HepG2 (cell line): ENCODE results near the gene THEM5. TPM values are rescaled to one million over a fixed set of nuclear protein-coding genes. Genes with fewer than 3 reads are reported as not detected.

Experiments
- ATAC-seq: fragments of 200-7000 bp; cut with Tn5 transposase; 3 replicates; pipeline ENCODE4 v1.9.1; 2020; ENCODE audit warnings: mild to moderate bottlenecking, moderate library complexity
- BruUV-seq: library from RNA; stranded (reverse); fragments of 400-500 nt; replicated peaks from 2 replicates; lab custom pipeline; 2021; lab: Mats Ljungman, UMichigan
- CTCF ChIA-PET: fragments of 300-600 bp; formaldehyde crosslinking; extraction: SDS; loops from one replicate; lab custom pipeline; 2021; ENCODE audit warnings: low total read pairs, inconsistent platforms, low intra/inter-chr PET ratio; lab: Yijun Ruan, JAX
- POLR2A ChIA-PET: fragments of 350-600 bp; sonication (Branson Sonifier 250); formaldehyde crosslinking; loops from one replicate; lab custom pipeline; 2020; ENCODE audit warnings: antibody characterized with exemption, inconsistent platforms; lab: Yijun Ruan, JAX
- DNase-seq: peaks from one replicate; pipeline ENCODE4 v3.0.0-alpha.2; 2015; ENCODE audit warnings: low spot score
- FAIRE-seq: peaks from 3 replicates; lab custom pipeline; 2011; peaks lifted over from hg19 to GRCh38; lab: Jason Lieb, UNC
- H2AFZ ChIP-seq: one replicate; pipeline ENCODE4 v1.6.1; 2011; ENCODE audit warnings: low read length, inconsistent platforms
- H3K27ac ChIP-seq: fragments of 300-600 bp; 3 replicates; pipeline ENCODE4 v1.8.0; 2011; ENCODE audit warnings: mixed run types, mild to moderate bottlenecking, mixed read lengths, low read length, inconsistent platforms; ENCODE audit not compliant: insufficient read depth; ENCODE audit errors: extremely low read length
- H3K27me3 ChIP-seq, 2 experiments: fragments of 200-600 bp in 1 of 2; 2 replicates in 1 of 2; 3 replicates in 1 of 2; pipeline versions ENCODE4 v1.6.0 to v1.8.0; 2011; ENCODE audit warnings: low read length in 2 of 2, mild to moderate bottlenecking in 2 of 2, moderate library complexity in 2 of 2, inconsistent platforms in 1 of 2; ENCODE audit not compliant: insufficient read depth in 2 of 2, control insufficient read depth in 1 of 2
- H3K36me3 ChIP-seq, 2 experiments: fragments of 200-600 bp in 1 of 2; replicated peaks in 1 of 2; 2 replicates in 1 of 2; 3 replicates in 1 of 2; pipeline versions ENCODE4 v1.5.1 to v1.8.0; 2011; ENCODE audit warnings: low read length in 2 of 2, inconsistent platforms in 1 of 2; ENCODE audit not compliant: insufficient read depth in 2 of 2, control insufficient read depth in 1 of 2
- H3K4me1 ChIP-seq: 2 replicates; pipeline ENCODE4 v1.5.1; 2012; ENCODE audit warnings: low read length, inconsistent platforms; ENCODE audit not compliant: insufficient read depth
- H3K4me2 ChIP-seq: 2 replicates; pipeline ENCODE4 v1.6.0; 2011; ENCODE audit warnings: low read depth, low read length, inconsistent platforms
- H3K4me3 ChIP-seq, 3 experiments: fragments of 200-600 bp in 1 of 3; sonication (generic), shearing (Covaris generic) in 1 of 3; replicated peaks in 1 of 3; 2 replicates each; pipeline ENCODE4 v1.5.1; 2011 to 2016; ENCODE audit warnings: low read length in 3 of 3, inconsistent platforms in 2 of 3, low read depth in 2 of 3, mild to moderate bottlenecking in 2 of 3, control low read depth in 1 of 3, mixed read lengths in 1 of 3; ENCODE audit not compliant: insufficient read depth in 1 of 3
- H3K79me2 ChIP-seq: one replicate; pipeline ENCODE4 v1.6.1; 2011; ENCODE audit warnings: low read length, inconsistent platforms; ENCODE audit not compliant: insufficient read depth
- H3K9ac ChIP-seq: 2 replicates; pipeline ENCODE4 v1.6.0; 2011; ENCODE audit warnings: mild to moderate bottlenecking, low read depth, low read length, inconsistent platforms; ENCODE audit not compliant: insufficient read depth
- H3K9me3 ChIP-seq: 2 replicates; pipeline ENCODE4 v1.5.1; 2012; ENCODE audit warnings: mild to moderate bottlenecking, low read length
- H4K20me1 ChIP-seq: 2 replicates; pipeline ENCODE4 v1.6.0; 2011; ENCODE audit warnings: inconsistent platforms, mild to moderate bottlenecking, low read length, moderate library complexity; ENCODE audit not compliant: insufficient read depth
- CCAR2 ChIP-seq: fragments of 200-400 bp; formaldehyde crosslinking; optimal IDR thresholded peaks from 2 replicates; pipeline ENCODE3; 2018; ENCODE audit warnings: low read depth, mild to moderate bottlenecking, low read length, moderate library complexity
- CEBPZ ChIP-seq: IDR thresholded peaks from 2 replicates; pipeline ENCODE4 v1.6.1; 2012; ENCODE audit warnings: low read length, improper control_type of control experiment
- ETV6 ChIP-seq: sonication (generic); formaldehyde crosslinking; conservative IDR thresholded peaks from 2 replicates; pipeline ENCODE4 v1.4.0; 2020; ENCODE audit warnings: missing genetic modification reagents
- MTA1 ChIP-seq: sonication (generic); formaldehyde crosslinking; IDR thresholded peaks from 2 replicates; pipeline ENCODE4 v1.4.0; 2020; ENCODE audit warnings: missing genetic modification reagents, mild to moderate bottlenecking, borderline replicate concordance
- RFX5 ChIP-seq: IDR thresholded peaks from 2 replicates; pipeline ENCODE4 v1.6.1; 2011; ENCODE audit warnings: low read depth, low read length, improper control_type of control experiment
- SALL2 ChIP-seq: sonication (generic); formaldehyde crosslinking; IDR thresholded peaks from 2 replicates; pipeline ENCODE4 v1.8.1; 2023; ENCODE audit warnings: mild to moderate bottlenecking, missing genetic modification reagents, inconsistent platforms
- SIX1 ChIP-seq: sonication (generic); formaldehyde crosslinking; IDR thresholded peaks from 2 replicates; pipeline ENCODE4 v1.4.0; 2020; ENCODE audit warnings: missing genetic modification reagents, borderline replicate concordance
- TOPORS ChIP-seq: sonication (generic); formaldehyde crosslinking; IDR thresholded peaks from 2 replicates; pipeline ENCODE4 v1.8.0; 2023; ENCODE audit warnings: mild to moderate bottlenecking, missing genetic modification reagents
- ZBTB39 ChIP-seq: sonication (generic); formaldehyde crosslinking; IDR thresholded peaks from 2 replicates; pipeline ENCODE4 v1.5.0; 2020; ENCODE audit warnings: missing genetic modification reagents
- ZFP37 ChIP-seq: sonication (generic); formaldehyde crosslinking; IDR thresholded peaks from 2 replicates; pipeline ENCODE4 v1.4.0; 2020; ENCODE audit warnings: missing genetic modification reagents, borderline replicate concordance
- ZNF124 ChIP-seq: sonication (generic); formaldehyde crosslinking; IDR thresholded peaks from 2 replicates; pipeline ENCODE4 v1.4.0; 2020; ENCODE audit warnings: missing genetic modification reagents
- ZNF180 ChIP-seq: sonication (generic); formaldehyde crosslinking; IDR thresholded peaks from 2 replicates; pipeline ENCODE4 v1.4.0; 2020; ENCODE audit warnings: low read depth, missing genetic modification reagents, borderline replicate concordance
- ZNF644 ChIP-seq: IDR thresholded peaks from 2 replicates; pipeline ENCODE4 v1.6.1; 2016; ENCODE audit warnings: low read depth
- in situ Hi-C: cut with HindIII; loops from 2 replicates; pipeline ENCODE4 v1.10.0; 2017; ENCODE audit warnings: low pct_unique_long_range_greater_than_20kb; ENCODE audit not compliant: extremely low pct_ligation_motif_present
- intact Hi-C: fragments of 100-400 bp; cut with micrococcal nuclease; formaldehyde crosslinking; loops from one replicate; pipeline ENCODE4 v1.10.0; 2022; ENCODE audit not compliant: unreplicated experiment
- polyA plus RNA-seq, 8 experiments: library from polyadenylated mRNA; depleted of rRNA in 3 of 8; stranded (reverse) in 7 of 8; unstranded in 1 of 8; fragments of >200 nt; fragmentation: Illumina TruSeq in 4 of 8; extraction: Trizol in 4 of 8; gene quantifications; 2 replicates each; pipeline versions ENCODE4 v1.2.1 to v1.2.3, GENCODE V29; 2011 to 2016; ENCODE audit warnings: low read depth in 4 of 8, missing spikeins in 1 of 8, mixed read lengths in 1 of 8; ENCODE audit not compliant: insufficient read depth in 1 of 8
- total RNA-seq, 5 experiments: library from RNA; depleted of rRNA; stranded (reverse); fragments of >200 nt; fragmentation: Illumina TruSeq; extraction: Trizol; gene quantifications; 2 replicates each; pipeline ENCODE4 v1.2.3, GENCODE V29; 2016; ENCODE audit warnings: low read depth in 1 of 5

Gene THEM5
- total and polyA plus RNA-seq, 2 of the 13 experiments (the other 11 are each of a cell fraction or from before 2014, with no cell fraction given) = not detected

- POLR2A ChIA-PET = interaction anchor here (1.0 to 1.6 kb wide), 3 partner anchors 13 to 31 kb away, joined by 3 to 5 read pairs (median 3); partner anchors contain the start of gene TDRKH
- in situ Hi-C loops (no loop called here), intact Hi-C loops (no loop called here)
- Histone ChIP-seq H3K9ac (no peak overlapping the region), H3K4me1 (no peaks in the 10 kb centered on the region), H3K36me3 (no peaks in the 10 kb centered on the region), H4K20me1 (no peaks in the 10 kb centered on the region), H3K4me3 (no peak overlapping the region), H3K79me2 (no peaks in the 10 kb centered on the region)
- no TSS peak for BruUV-seq
- TF ChIP-seq RFX5 = no peak
- no peak for TF ChIP-seq ZBTB39 (CRISPR knock-in tag)
- no peak for TF ChIP-seq ZFP37
- TF ChIP-seq MTA1 (CRISPR knock-in tag) = no peak
- no peak for TF ChIP-seq CCAR2
- no peak for TF ChIP-seq ZNF124
- TF ChIP-seq TOPORS = no peak
- TF ChIP-seq SIX1 = no peak
- no peak for TF ChIP-seq CEBPZ
- TF ChIP-seq ZNF644 (CRISPR knock-in tag) = no peak
- TF ChIP-seq ETV6 = no peak
- no peak for TF ChIP-seq ZNF180 (CRISPR knock-in tag)
- TF ChIP-seq SALL2 (CRISPR knock-in tag) = no peak
- TF ChIP-seq, all 625 proteins: peak for 0
- CTCF ChIA-PET = no interaction called here
- H3K27ac ChIP-seq = no peak overlapping the region
- H3K9me3 ChIP-seq = no peaks in the 10 kb centered on the region
- H2AFZ ChIP-seq = no peak overlapping the region
- no peak for FAIRE-seq
- ATAC-seq = no peak
- no peak overlapping the region for H3K4me2 ChIP-seq
- peaks cover 0 to 3% of the 10 kb centered on the region in 2 experiments; a peak in 3 of 5 replicates for H3K27me3 ChIP-seq
- DNase-seq = no peak
Observed at GRCh38 chr1:151803164-151803563, 50.3 kb downstream of the THEM5 start.
